DMS79 (cell line): Measurements from ENCODE around the gene LGR6.
A peak's percentile ranks its signal among the peaks of the same experiment; 100 is the strongest.
"Not testable (repeated sequence)": the region's sequence is repeated elsewhere in the genome, so short reads cannot be mapped to it uniquely, and the experiment has no call there.

Experiments
- DNase-seq: peaks from one replicate; lab custom pipeline; 2025; lab: John Stamatoyannopoulos, UW

LGR6 gene

GRCh38 chr1:202193614-202194327 lies at the start of gene LGR6:
Gene LGR6 (plus strand): TSS chr1:202193799. CDS start chr1:202193990, 191 bp downstream.
- no peak for DNase-seq

DNA sequence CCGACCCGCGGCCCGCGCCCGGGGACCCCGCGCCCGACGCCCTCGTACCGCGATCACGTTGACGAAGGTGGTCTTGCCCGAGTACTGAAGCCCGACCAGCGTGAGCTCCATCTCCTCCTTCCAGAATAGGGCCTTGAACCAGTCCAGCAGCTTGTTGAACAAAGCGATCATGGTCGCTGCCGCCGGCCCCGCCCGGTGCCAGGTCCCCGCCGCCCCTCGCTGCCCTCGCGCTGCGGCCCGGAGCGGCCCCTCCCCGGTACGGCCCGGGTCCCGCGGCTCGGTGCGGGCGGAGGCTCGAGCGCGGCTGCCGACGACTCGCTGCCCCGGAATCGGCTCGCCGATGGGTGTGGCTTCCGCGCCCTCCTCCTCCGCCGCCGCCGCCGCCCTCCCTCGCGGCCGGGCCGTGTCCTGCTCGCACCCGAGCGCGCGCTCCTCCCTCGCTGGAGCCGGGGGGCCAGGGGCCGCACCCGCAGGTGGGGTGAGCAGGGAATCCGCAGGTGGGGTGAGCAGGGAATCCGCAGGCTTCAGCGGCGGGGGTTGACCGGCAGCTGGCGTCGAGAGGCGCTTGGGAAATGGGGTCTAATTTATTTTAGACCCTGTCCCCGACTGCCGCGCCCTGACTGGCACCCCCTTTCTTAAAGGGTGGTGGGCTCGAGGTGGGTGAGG lies 49.1 kb upstream of the LGR6 start, which contains the start of gene ARL8A:
ARL8A (minus strand) TSS at position 336 of the 666 bp plus-strand sequence; CDS start at position 171, 165 bp downstream.
- peak; percentile 45 for DNase-seq

GRCh38 chr1:202145068-202145743 lies 48.4 kb upstream of the LGR6 start:
- DNase-seq: no peak

DNA sequence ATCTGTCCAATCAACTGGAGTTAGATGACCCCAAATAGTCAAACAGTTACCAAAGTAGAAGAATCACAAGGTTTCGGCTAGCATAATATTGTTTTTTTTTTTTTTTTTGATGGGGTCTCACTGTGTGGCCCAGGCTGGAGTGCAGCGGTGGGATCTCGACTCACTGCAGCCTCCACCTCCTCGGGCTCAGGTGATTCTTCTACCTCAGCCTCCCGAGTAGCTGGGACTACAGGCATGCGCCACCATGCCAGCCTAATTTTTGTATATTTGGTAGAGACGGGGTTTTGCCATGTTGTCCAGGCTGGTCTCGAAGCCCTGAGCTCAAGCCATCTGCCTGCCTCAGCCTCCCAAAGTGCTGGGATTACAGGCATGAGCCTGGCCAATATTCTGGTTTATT lies 47.9 kb upstream of the LGR6 start:
- DNase-seq: not testable (repeated sequence)

DNA sequence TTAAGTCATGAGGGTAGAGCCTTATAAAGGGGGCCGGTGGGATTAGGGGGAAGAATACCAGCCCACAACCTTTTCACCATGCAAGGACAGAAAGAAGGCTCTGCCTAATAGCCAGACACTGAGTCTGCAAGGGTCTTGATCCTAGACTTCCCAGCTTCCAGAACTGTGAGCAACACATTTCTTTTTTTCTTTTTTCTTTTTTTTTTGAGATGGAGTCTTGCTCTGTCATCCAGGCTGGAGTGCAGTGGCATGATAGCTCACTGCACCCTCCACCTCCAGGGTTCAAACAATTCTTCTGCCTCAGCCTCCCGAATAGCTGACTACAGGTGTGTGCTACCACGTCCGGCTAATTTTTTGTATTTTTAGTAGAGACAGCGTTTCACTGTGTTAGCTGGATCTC lies 47.3 kb upstream of the LGR6 start:
- no peak for DNase-seq

GRCh38 chr1:202146993-202147392 lies 46.6 kb upstream of the LGR6 start:
- DNase-seq: no peak

- DNase-seq: no peak
Observed at GRCh38 chr1:202148391-202148790, 45.2 kb upstream of the LGR6 start.

GRCh38 chr1:202149566-202149965 lies 44.0 kb upstream of the LGR6 start:
- no peak for DNase-seq

DNA sequence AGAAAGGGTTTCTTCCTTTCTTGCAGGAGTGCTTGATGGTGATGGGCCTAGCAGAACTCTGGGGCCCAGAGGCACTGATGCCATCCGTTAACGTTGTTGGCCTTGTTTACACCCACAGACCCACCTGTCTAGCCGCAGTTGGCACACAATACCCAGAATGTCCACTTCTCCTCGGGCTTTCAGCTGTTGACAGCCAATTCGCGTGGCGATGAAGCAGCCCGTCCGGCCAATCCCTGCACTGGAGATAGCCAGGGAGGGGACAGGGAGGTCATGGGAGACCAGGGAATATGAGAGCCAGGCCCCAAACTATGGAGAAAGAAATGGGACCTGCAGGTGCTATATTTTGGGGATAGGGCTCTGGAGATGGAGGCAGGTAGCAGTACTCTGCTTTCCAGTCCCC lies 43.4 kb upstream of the LGR6 start:
- DNase-seq: no peak

DNA sequence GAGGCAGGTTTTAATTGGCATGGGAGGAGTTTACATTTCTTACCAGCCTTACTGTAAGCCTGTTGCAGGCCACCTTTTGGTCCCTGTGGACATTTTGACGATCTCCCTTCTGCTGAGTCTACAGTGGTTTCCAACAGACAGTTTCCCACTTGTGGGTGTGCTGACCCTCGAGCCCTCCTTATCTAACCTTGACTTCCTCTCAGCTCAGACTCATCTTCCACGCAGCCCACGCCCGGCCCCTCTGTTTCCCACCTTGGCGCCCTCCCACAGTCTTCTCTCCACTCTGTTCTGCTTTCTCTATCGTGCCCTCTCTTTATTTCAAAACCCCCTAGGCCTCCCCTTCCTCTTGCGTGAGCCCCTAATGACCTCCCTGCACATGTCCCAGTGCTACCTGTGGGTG lies 43.0 kb upstream of the LGR6 start:
- no peak for DNase-seq

DNA sequence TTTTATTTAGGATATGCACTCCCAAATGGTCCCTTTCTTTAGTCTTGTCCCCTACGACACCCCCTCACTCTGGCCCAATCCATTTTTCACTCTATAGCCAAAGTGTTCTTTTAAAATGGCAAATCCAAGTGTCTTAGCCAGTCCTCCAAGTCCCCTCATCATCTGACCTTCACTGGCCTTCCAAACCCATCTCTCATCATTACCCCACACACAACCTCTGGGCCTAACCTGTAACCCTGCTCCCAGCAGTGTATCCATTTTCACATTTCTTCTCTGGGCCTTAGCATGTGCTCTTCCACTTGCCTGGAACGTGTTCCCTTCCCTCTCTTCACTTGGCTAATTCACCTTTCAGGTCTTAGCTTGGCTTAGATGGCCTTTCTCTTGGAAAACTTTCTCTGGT lies 42.6 kb upstream of the LGR6 start:
- DNase-seq: no peak

DNA sequence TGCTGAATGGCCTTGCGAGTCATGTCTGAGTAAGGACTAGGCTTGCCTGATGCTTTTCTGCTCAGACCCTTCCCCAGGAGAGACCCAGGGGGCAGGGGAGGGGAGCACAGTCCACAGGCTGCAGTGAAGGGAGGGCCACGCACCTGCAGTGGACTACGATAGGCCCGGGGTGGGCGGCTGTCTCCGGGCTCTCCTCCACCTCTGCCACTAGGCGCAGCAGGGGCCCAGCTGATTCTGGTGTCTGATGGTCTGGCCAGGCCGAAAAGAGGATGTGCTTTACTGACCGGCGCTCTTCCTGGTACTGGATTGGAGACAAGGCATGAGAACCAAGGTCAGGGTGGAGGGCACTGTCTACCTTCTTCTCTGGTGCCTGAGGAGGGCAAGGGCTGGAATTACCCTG lies 41.2 kb upstream of the LGR6 start:
- DNase-seq: no peak

DNA sequence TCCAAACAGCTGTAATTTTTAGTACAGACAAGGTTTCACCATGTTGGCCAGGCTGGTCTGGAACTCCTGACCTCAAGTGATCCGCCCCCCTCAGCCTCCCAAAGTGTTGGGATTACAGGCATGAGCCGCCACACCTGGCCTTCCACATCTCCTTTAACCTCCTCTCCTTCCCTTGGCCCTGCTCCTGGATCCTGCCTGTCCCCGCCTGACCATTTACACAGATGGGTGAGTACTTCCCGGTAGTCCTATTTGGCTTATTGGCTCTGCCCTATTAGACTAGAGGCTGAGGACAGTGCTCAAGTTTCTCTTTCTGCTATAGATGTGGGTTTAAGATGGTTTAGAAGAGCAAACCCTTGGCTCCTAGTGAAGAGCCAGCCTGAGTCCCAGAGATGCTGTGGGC lies 40.3 kb upstream of the LGR6 start:
- no peak for DNase-seq

- no peak for DNase-seq
Observed at GRCh38 chr1:202154148-202154765, 39.3 kb upstream of the LGR6 start.

DNA sequence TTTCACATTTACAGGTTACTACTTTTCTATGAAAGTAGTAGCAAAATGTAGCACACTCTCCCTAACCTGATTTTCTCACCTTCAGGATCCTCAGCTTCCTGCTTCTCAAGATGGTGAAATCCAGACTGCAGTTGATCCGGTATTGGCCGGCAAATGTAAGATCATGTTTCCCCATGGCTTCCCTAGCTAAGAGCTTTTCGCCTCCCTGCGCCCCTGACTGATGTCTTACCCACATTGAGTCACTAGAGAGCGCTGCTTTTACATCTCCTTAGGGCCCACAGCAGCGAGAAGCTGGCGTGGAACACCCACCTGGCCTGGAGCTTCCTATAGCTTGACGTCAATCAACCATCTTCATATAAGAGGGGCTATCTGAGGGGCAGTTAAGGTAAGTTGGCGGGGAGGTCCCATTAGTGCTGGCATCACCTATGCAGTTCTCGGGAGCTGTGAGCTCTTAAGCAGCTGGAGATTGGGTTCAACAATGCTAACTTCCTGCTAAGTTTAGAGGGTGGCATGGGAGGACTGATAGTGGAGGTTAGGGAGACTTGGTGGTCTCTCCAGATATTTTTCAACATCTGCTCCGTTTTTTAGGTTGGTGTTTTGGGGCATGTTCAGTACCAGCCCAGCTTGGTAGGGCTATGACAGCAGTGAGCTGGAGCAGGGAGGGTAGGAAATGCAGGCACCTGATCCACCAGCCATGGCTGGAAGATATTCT lies 38.7 kb upstream of the LGR6 start:
- peak; percentile 18 for DNase-seq

DNA sequence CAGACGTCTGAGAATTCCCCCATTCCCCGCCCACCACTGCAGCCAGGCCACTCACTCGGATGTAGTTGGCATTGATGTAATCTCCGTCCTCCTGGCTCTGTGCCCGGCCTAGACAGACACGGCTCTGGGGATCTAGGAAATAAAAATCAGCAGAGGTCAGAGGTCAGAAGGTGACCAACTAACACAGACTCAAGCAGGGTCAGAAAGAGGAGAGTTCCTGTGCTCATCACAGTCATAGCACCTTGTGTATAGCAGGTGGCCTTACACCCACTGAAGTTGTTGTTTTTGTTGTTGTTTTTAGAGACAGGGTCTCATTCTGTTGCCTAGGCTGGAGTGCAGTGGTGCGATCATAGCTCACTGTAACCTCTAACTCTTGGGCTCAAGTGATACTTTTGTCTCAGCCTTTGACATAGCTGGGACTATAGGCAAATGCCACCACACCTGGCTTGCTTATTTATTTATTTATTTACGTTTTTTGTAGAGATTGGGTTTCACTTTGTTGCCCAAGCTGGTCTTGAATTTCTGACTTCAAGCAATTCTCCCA lies 38.0 kb upstream of the LGR6 start:
- DNase-seq: no peak

- DNase-seq: no peak
Observed at GRCh38 chr1:202156590-202156989, 37.0 kb upstream of the LGR6 start.

DNA sequence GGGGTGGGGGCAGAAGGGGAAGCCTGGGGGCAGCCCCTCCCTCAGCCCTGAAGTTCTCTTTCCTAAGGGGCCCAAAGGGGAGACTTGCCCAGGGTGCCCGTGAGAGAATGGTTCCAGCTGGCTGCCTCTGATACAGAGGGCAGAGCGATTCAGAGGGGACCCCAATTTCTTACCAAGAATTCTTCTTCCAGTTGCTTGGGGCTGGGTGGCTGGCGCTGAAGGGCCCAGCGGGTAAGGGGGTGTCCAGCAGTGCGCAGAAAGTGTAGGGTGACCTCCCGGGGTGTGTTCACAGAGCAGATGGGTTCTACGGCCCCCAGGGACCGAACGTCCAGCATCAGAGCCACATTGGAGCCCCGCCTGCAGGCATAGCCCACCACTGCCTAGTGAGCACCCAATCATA lies 35.7 kb upstream of the LGR6 start:
- no peak for DNase-seq

GRCh38 chr1:202158810-202159533 lies 34.6 kb upstream of the LGR6 start:
- DNase-seq: no peak

- no peak for DNase-seq
Observed at GRCh38 chr1:202159534-202160371, 33.8 kb upstream of the LGR6 start.
